HCT116 (cell line): ENCODE data around the gene GABARAP.
"Not testable (repeated sequence)": the region's sequence is repeated elsewhere in the genome, so short reads cannot be mapped to it uniquely, and the experiment has no call there.

Source experiments
- POLR2A ChIP-seq: IDR thresholded peaks from 2 replicates; pipeline ENCODE4 v1.7.0; 2011; ENCODE audit warnings: borderline replicate concordance; ENCODE audit not compliant: insufficient read depth, insufficient read length; ENCODE audit errors: extremely low read depth
- YY1 ChIP-seq: IDR thresholded peaks from 2 replicates; pipeline ENCODE4 v1.6.1; 2011; ENCODE audit warnings: low read length, low read depth, moderate library complexity, mild to moderate bottlenecking; ENCODE audit not compliant: insufficient replicate concordance; ENCODE audit errors: extremely low read depth
- ZBTB33 ChIP-seq: IDR thresholded peaks from 2 replicates; pipeline ENCODE4 v1.6.1; 2011; ENCODE audit warnings: mild to moderate bottlenecking, low read length, moderate library complexity; ENCODE audit not compliant: insufficient replicate concordance; ENCODE audit errors: extremely low read depth

DNA sequence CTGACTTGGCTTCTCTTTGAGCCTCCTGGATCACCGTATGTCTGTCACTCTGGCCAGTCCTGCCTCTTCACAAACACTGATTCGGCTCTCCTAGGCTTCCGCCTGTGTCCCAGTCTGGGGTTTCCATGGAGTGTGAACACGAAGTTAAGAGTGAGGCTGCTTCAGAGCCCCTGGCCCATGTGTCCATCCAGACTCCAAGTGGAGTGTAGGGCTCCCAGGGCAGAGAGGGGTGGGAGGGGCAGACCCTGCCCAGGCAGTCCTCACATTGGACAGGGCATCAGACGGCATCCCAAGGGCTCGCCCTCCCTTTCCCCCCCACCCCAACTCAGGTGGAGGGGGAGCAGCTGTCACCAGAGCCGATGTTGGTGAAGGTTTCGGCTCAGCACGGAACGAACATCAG is 1.6 kb upstream of the GABARAP start:
- TF ChIP-seq YY1, POLR2A, ZBTB33: not testable (repeated sequence)
